ENCODE results near the gene SH3RF3. TPM values are rescaled to one million over a fixed set of nuclear protein-coding genes. Genes with fewer than 3 reads are reported as not detected.

SH3RF3 gene
- polyA plus RNA-seq, 1 donor (not counting 4 experiments of a cell fraction or from before 2014, with no cell fraction given): 0.08 TPM

DNA sequence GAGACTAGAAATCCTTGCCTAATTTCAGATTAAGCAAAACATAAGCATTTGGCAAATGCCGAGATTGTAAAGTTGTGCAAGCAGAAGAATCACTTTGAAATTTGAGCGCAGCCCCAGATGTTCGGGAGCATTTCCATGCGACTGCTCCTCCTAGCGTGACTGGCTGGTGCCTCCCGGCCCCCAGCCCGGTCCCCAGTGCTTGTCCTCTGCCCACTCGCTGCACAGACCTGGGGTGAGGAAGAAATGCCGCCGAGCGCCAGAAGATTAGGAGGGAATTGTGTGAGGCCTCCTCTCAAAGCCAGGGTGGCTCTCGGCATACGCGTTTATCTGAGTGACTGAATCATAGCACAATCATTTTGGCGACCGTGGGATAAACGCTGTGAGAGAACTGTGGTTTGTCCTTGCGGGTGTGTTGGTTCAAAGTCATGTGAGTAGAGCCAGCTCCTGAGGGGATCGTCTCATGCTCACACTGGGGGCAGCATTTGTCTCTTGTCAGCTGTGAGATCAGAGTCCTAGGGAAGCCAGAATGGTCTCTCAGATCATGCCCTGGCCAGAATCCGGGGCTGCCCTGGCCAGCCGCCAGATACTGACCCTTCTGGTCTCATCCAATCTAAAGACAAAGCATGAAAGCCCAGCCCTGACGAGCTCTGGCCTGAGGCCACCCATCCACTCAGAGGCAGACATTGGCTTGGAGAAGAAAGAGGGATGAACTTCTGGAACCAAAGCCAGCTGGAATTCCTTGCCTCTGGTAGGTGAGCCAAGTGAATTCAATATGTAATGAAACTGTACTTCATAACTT lies 189.3 kb downstream of the SH3RF3 start:
- FAIRE-seq: no peak
- Histone ChIP-seq H3K9ac (ENCODE audit: control insufficient read depth, extremely low read depth, insufficient read depth, low read length) (no peak overlapping the region), H3K4me1 (ENCODE audit: control insufficient read depth, extremely low read depth, insufficient read depth, low read length) (peaks cover 20% of the 10 kb centered on the region), H3K4me2 (ENCODE audit: control insufficient read depth, extremely low read depth, insufficient read depth, low read depth, low read length) (peak overlapping the region; percentile 16), H2AFZ (ENCODE audit: control insufficient read depth, low read length) (no peak overlapping the region), H3K9me1 (ENCODE audit: control insufficient read depth, extremely low read depth, insufficient read depth, low read length) (no peaks in the 10 kb centered on the region), H3K9me3 (ENCODE audit: control insufficient read depth, low read depth, low read length) (no peaks in the 10 kb centered on the region), H3K79me2 (ENCODE audit: control insufficient read depth, insufficient read depth, low read length) (no peaks in the 10 kb centered on the region), H3K4me3 (ENCODE audit: control insufficient read depth in 2 of 3, extremely low read depth in 1 of 3, insufficient read depth in 2 of 3, low read depth in 1 of 3, low read length in 3 of 3) (no peak overlapping the region), H3K27me3 (ENCODE audit: control insufficient read depth, extremely low read depth, insufficient read depth, low read length) (peaks cover 47% of the 10 kb centered on the region), H3K27ac (ENCODE audit: control insufficient read depth, insufficient read depth, low read length) (no peak overlapping the region), H3K36me3 (ENCODE audit: control insufficient read depth in 2 of 2, extremely low read depth in 1 of 2, insufficient read depth in 2 of 2, low read length in 2 of 2) (no peaks in the 10 kb centered on the region), H4K20me1 (ENCODE audit: control insufficient read depth, extremely low read depth, insufficient read depth, low read length) (no peaks in the 10 kb centered on the region)
- no peak for TF ChIP-seq EZH2 (IDR thresholded peaks at IDR 0.05; ENCODE audit: low read length)
- TF ChIP-seq, protein P1, sequence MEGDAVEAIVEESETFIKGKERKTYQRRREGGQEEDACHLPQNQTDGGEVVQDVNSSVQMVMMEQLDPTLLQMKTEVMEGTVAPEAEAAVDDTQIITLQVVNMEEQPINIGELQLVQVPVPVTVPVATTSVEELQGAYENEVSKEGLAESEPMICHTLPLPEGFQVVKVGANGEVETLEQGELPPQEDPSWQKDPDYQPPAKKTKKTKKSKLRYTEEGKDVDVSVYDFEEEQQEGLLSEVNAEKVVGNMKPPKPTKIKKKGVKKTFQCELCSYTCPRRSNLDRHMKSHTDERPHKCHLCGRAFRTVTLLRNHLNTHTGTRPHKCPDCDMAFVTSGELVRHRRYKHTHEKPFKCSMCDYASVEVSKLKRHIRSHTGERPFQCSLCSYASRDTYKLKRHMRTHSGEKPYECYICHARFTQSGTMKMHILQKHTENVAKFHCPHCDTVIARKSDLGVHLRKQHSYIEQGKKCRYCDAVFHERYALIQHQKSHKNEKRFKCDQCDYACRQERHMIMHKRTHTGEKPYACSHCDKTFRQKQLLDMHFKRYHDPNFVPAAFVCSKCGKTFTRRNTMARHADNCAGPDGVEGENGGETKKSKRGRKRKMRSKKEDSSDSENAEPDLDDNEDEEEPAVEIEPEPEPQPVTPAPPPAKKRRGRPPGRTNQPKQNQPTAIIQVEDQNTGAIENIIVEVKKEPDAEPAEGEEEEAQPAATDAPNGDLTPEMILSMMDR (optimal IDR thresholded peaks at IDR 0.05 in 1 of 3, IDR thresholded peaks at IDR 0.05 in 1 of 3, conservative IDR thresholded peaks at IDR 0.05 in 1 of 3; ENCODE audit: extremely low read depth in 1 of 3, insufficient read depth in 2 of 3, low read length in 3 of 3): no peak
- no peak for DNase-seq (ENCODE audit: low read depth, low spot score)
- dilution Hi-C loops (cut with MboI; ENCODE audit: extremely low pct_ligation_motif_present, low sequenced_read_pairs): no loop called here

DNA sequence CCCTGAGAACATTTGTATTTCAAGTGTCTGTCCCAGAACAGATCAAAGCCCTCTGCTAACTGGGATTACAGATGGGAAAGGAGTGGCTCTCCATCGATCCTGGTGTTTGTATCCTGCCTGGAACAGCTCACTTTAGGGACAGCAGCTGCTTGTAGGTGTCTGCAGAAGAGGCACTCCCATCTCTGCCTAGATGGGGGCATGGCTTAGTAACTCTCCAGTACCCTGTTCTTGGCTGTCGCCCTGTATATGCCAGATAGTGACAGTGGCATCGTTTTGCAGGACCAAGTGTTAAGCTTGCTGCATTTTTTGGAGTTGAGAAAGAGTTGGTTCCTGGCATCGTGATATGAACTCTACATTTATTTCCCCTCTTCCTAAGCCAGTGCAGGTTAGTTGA lies 189.9 kb downstream of the SH3RF3 start:
- H4K20me1 ChIP-seq (ENCODE audit: control insufficient read depth, extremely low read depth, insufficient read depth, low read length): no peaks in the 10 kb centered on the region
- H3K27ac ChIP-seq (ENCODE audit: control insufficient read depth, insufficient read depth, low read length): no peak overlapping the region
- peak; percentile 13 for FAIRE-seq
- TF ChIP-seq EZH2 (IDR thresholded peaks at IDR 0.05; ENCODE audit: low read length): no peak
- TF ChIP-seq, protein P1 (optimal IDR thresholded peaks at IDR 0.05 in 1 of 3, IDR thresholded peaks at IDR 0.05 in 1 of 3, conservative IDR thresholded peaks at IDR 0.05 in 1 of 3; ENCODE audit: extremely low read depth in 1 of 3, insufficient read depth in 2 of 3, low read length in 3 of 3): no peak
- H3K4me2 ChIP-seq (ENCODE audit: control insufficient read depth, extremely low read depth, insufficient read depth, low read depth, low read length): no peak overlapping the region
- H3K79me2 ChIP-seq (ENCODE audit: control insufficient read depth, insufficient read depth, low read length): no peaks in the 10 kb centered on the region
- no peak for DNase-seq (ENCODE audit: low read depth, low spot score)
- no peaks in the 10 kb centered on the region for H3K36me3 ChIP-seq (ENCODE audit: control insufficient read depth in 2 of 2, extremely low read depth in 1 of 2, insufficient read depth in 2 of 2, low read length in 2 of 2)
- no peaks in the 10 kb centered on the region for H3K9me3 ChIP-seq (ENCODE audit: control insufficient read depth, low read depth, low read length)
- H3K9me1 ChIP-seq (ENCODE audit: control insufficient read depth, extremely low read depth, insufficient read depth, low read length): no peaks in the 10 kb centered on the region
- no peak overlapping the region for H2AFZ ChIP-seq (ENCODE audit: control insufficient read depth, low read length)
- dilution Hi-C loops (cut with MboI; ENCODE audit: extremely low pct_ligation_motif_present, low sequenced_read_pairs): no loop called here
- no peak overlapping the region for H3K9ac ChIP-seq (ENCODE audit: control insufficient read depth, extremely low read depth, insufficient read depth, low read length)
- H3K4me1 ChIP-seq (ENCODE audit: control insufficient read depth, extremely low read depth, insufficient read depth, low read length): peaks cover 20% of the 10 kb centered on the region
- H3K4me3 ChIP-seq (ENCODE audit: control insufficient read depth in 2 of 3, extremely low read depth in 1 of 3, insufficient read depth in 2 of 3, low read depth in 1 of 3, low read length in 3 of 3): no peak overlapping the region
- peaks cover 45% of the 10 kb centered on the region for H3K27me3 ChIP-seq (ENCODE audit: control insufficient read depth, extremely low read depth, insufficient read depth, low read length)

Data from keratinocyte (primary cell).